ENCODE measurements around the gene ROM1. TPM values are rescaled to one million over a fixed set of nuclear protein-coding genes. Genes with fewer than 3 reads are reported as not detected.

ROM1 gene, protein sequence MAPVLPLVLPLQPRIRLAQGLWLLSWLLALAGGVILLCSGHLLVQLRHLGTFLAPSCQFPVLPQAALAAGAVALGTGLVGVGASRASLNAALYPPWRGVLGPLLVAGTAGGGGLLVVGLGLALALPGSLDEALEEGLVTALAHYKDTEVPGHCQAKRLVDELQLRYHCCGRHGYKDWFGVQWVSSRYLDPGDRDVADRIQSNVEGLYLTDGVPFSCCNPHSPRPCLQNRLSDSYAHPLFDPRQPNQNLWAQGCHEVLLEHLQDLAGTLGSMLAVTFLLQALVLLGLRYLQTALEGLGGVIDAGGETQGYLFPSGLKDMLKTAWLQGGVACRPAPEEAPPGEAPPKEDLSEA
- total RNA-seq (2022) (1.6 and 2.6 TPM in 2 replicates), Bru-seq, nascent RNA (not detected), BruChase-seq, experiment 1, labeled RNA remaining after a 6-hour chase (percentile 33 among the genes with signal in this experiment), BruChase-seq, experiment 2, labeled RNA remaining after a 2-hour chase (not detected)
- long read RNA-seq, partial matches to known transcripts, result 1 of 14 reads
- long read RNA-seq, other reads (novel, unspliced or antisense), result 10 of 14 reads

DNA sequence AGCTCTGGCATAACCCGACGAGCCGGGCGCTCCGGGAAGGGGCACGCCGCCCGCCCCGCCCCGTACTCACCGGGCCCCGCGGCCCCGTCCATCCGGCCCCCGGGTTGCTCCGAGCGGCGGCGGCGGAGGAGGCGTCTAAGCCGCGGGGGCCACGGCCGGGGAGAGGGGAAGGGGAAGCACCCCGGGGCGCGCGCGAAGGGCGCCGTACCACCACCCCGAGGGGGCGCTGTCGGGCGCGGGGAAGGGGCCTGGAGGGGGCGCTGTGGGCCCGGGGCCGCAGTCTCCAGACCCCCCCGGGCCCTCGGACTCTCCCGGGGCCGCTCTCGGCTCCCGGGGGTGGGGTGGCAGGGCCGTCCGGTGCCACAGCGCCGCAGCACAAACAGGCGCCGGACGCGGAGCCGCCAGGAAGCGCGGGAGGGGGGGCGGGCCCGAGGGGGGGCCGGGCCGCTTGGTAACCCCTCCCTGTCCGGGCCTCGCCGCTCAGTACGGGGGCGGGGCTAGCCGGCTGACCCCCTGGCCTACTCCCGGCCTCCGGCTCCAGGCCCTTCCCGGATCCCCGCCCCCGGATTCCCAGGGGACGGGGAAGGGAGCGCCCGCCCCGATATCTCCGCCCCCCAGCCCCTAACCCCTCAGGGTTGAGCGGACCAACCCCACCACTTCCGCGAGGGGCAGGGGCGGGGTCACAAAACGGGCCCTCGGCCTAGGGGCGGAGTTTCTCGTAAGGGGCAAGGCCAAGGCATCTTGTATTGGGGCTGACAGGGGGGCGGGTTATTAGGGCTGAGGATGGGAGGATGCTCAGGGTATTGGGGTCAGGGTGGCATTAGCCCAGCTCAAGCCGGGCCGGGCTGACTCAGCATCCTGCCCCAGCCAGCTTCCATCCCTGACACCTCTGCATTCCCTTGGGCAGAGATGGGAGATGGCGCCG, at the start of gene ROM1, which contains the start of gene EML3:
TSS of gene ROM1 (plus strand) at position 892 of the 925 bp plus-strand sequence. CDS start at position 917, 25 bp downstream.
TSS of gene EML3 (minus strand) at position 410 of the 925 bp plus-strand sequence. CDS start at position 92, 318 bp downstream.
- Mint-ChIP-seq H3K27me3 (ENCODE audit: unreplicated experiment) (no peaks in the 10 kb centered on the region), H3K27ac (ENCODE audit: unreplicated experiment) (peak within 1 kb of the TSS; percentile 81), H3K4me3 (ENCODE audit: low read depth, unreplicated experiment) (peak within 1 kb of the TSS; percentile 83), H3K4me1 (ENCODE audit: low read depth, unreplicated experiment) (peaks cover 24% of the 10 kb centered on the region), H3K9me3 (ENCODE audit: low read depth, unreplicated experiment) (no peaks in the 10 kb centered on the region), H3K36me3 (ENCODE audit: insufficient read depth, unreplicated experiment) (peaks cover 48% of the 10 kb centered on the region)
- intact Hi-C loops (cut with micrococcal nuclease; ENCODE audit: unreplicated experiment), result no loop called here
- BruUV-seq (replicated peaks), result no TSS peak
- TF ChIP-seq, protein P1, sequence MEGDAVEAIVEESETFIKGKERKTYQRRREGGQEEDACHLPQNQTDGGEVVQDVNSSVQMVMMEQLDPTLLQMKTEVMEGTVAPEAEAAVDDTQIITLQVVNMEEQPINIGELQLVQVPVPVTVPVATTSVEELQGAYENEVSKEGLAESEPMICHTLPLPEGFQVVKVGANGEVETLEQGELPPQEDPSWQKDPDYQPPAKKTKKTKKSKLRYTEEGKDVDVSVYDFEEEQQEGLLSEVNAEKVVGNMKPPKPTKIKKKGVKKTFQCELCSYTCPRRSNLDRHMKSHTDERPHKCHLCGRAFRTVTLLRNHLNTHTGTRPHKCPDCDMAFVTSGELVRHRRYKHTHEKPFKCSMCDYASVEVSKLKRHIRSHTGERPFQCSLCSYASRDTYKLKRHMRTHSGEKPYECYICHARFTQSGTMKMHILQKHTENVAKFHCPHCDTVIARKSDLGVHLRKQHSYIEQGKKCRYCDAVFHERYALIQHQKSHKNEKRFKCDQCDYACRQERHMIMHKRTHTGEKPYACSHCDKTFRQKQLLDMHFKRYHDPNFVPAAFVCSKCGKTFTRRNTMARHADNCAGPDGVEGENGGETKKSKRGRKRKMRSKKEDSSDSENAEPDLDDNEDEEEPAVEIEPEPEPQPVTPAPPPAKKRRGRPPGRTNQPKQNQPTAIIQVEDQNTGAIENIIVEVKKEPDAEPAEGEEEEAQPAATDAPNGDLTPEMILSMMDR (IDR thresholded peaks at IDR 0.05; ENCODE audit: unreplicated experiment), result peak; percentile 99
- DNase-seq, result peak; percentile 86
- CTCF ChIA-PET, result interaction anchor here (0.6 to 1.4 kb wide), 9 partner anchors 9 to 1152 kb away, joined by 3 to 8 read pairs (median 3); partner anchors contain the start of genes B3GAT3, MTA2 and TUT1

DNA sequence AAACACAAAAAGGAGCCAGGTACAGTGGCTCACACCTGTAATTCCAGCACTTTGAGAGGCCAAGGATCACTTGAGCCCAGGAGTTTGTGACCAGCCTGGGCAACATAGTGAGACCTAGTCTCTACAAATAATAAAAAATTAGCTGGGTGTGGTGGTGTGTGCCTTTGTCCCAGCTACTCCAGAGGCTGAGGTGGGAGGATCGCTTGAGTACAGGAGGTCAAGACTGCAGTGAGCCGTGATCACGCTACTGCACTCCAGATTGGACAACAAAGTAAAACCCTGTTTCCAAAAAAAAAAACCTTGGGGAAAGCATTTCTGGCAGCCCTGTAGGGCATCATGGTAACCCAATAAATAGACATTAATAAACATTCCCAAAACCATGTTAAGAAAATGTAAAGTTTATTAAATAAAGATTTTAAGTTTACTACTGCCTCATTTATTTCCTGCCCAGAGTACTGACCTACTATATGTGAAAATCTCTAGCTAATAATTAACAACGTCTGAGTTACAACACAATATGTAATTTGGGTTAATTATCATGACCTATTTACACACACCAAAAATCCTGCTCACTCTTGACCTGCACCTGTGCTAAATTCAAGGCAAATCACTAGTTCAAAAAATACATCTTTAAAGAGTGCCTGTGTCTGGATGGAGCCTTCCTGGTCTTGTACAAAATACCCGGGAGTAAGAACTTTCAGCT, 47.8 kb upstream of the ROM1 start:
- H3K9me3 Mint-ChIP-seq (ENCODE audit: low read depth, unreplicated experiment), result no peaks in the 10 kb centered on the region
- no peaks in the 10 kb centered on the region for H3K27me3 Mint-ChIP-seq (ENCODE audit: unreplicated experiment)
- peaks cover 84% of the 10 kb centered on the region for H3K36me3 Mint-ChIP-seq (ENCODE audit: insufficient read depth, unreplicated experiment)
- intact Hi-C loops (cut with micrococcal nuclease; ENCODE audit: unreplicated experiment), result no loop called here
- no peak for DNase-seq
- no peak overlapping the region for H3K4me3 Mint-ChIP-seq (ENCODE audit: low read depth, unreplicated experiment)
- CTCF ChIA-PET, result interaction anchor here (0.7 to 1.2 kb wide), 4 partner anchors 9 to 140 kb away, joined by 3 to 4 read pairs (median 3); partner anchors contain the start of genes AHNAK and EEF1G
- BruUV-seq (replicated peaks), result no TSS peak
- TF ChIP-seq, protein P1 (IDR thresholded peaks at IDR 0.05; ENCODE audit: unreplicated experiment), result no peak
- H3K27ac Mint-ChIP-seq (ENCODE audit: unreplicated experiment), result peak overlapping the region; percentile 54
- H3K4me1 Mint-ChIP-seq (ENCODE audit: low read depth, unreplicated experiment), result peaks cover 50% of the 10 kb centered on the region

DNA sequence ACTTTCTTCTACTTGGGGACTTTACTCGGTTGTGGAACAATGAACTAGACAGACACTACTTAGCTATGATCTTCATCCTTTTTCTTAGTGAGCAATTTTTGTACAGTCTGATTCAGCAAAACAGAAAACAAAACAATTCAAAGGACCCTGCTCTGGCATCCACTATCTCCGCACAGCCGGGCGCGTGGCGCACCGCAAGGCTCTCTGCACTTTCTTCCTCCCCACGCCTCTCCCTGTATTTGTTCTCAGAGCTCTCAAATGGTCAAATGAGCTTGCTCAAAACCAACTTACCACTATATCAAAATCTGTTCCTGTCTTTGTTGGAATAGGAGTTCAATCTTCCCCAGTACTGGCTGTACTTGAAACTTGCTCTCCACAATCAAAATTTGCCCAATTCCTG, 46.8 kb upstream of the ROM1 start:
- no peak for DNase-seq
- H3K4me3 Mint-ChIP-seq (ENCODE audit: low read depth, unreplicated experiment), result no peak overlapping the region
- H3K9me3 Mint-ChIP-seq (ENCODE audit: low read depth, unreplicated experiment), result no peaks in the 10 kb centered on the region
- TF ChIP-seq, protein P1 (IDR thresholded peaks at IDR 0.05; ENCODE audit: unreplicated experiment), result no peak
- H3K27ac Mint-ChIP-seq (ENCODE audit: unreplicated experiment), result no peak overlapping the region
- H3K36me3 Mint-ChIP-seq (ENCODE audit: insufficient read depth, unreplicated experiment), result peaks cover 83% of the 10 kb centered on the region
- peaks cover 46% of the 10 kb centered on the region for H3K4me1 Mint-ChIP-seq (ENCODE audit: low read depth, unreplicated experiment)
- BruUV-seq (replicated peaks), result no TSS peak
- intact Hi-C loops (cut with micrococcal nuclease; ENCODE audit: unreplicated experiment), result no loop called here
- no peaks in the 10 kb centered on the region for H3K27me3 Mint-ChIP-seq (ENCODE audit: unreplicated experiment)
- CTCF ChIA-PET, result interaction anchor here (0.9 to 1.2 kb wide), 4 partner anchors 8 to 141 kb away, joined by 3 to 4 read pairs (median 3); partner anchors contain the start of gene EEF1G

Measured in Calu3 (cell line).